WERI-Rb-1 (cell line): Measurements from ENCODE around the gene NRG3.

Experiments used
- DNase-seq: peaks from one replicate; pipeline ENCODE4 v3.0.0-alpha.2; 2020
- H3K27ac ChIP-seq: fragments of 250-450 bp; sonication (Bioruptor Pico); 2 replicates; pipeline ENCODE4 v1.5.1; 2020; ENCODE audit warnings: mild to moderate bottlenecking, moderate library complexity
- H3K27me3 ChIP-seq: fragments of 250-450 bp; sonication (Bioruptor Pico); 2 replicates; pipeline ENCODE4 v1.5.1; 2021; ENCODE audit warnings: mild to moderate bottlenecking, low read depth, moderate library complexity; ENCODE audit not compliant: insufficient read depth, severe bottlenecking
- H3K36me3 ChIP-seq: fragments of 250-450 bp; sonication (Bioruptor Pico); 2 replicates; pipeline ENCODE4 v1.5.1; 2020; ENCODE audit warnings: mild to moderate bottlenecking, moderate library complexity
- H3K4me3 ChIP-seq: 2 replicates; pipeline ENCODE4 v1.5.1; 2011; ENCODE audit warnings: low read depth, mild to moderate bottlenecking, control low read depth, low read length
- H3K9me3 ChIP-seq: fragments of 250-450 bp; sonication (Bioruptor Pico); 2 replicates; pipeline ENCODE4 v1.5.1; 2021; ENCODE audit warnings: mild to moderate bottlenecking, moderate library complexity; ENCODE audit not compliant: severe bottlenecking
- CTCF ChIP-seq: IDR thresholded peaks from 2 replicates; pipeline ENCODE4 v1.5.1; 2011; ENCODE audit warnings: low read depth, mild to moderate bottlenecking, control low read depth, inconsistent platforms, low read length

The NRG3 gene

GRCh38 chr10:81917666-81918065 is 42.7 kb downstream of the NRG3 start:
- no peak for DNase-seq
- Histone ChIP-seq H3K27me3 (no peaks in the 10 kb centered on the region), H3K4me3 (no peak overlapping the region), H3K27ac (no peak overlapping the region), H3K36me3 (no peaks in the 10 kb centered on the region), H3K9me3 (no peaks in the 10 kb centered on the region)
- TF ChIP-seq CTCF, result no peak

DNA sequence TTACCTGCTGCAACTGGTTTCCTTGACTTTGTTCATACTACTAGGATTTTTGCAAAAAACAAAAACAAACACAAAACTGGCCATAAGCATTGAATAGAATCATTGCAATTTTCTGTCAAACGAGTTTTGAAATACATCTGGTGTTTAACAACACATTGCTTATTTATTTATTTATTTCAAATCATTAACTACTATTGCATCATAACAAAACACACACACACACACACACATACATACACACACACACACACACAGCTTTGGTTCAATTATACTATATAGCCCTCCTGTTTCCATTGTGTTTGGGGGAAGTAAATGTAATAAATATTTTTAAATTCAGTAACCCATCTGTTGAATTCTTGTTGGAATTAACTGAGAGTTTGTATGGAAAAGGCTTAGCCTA is 43.8 kb downstream of the NRG3 start:
- no peaks in the 10 kb centered on the region for H3K36me3 ChIP-seq
- no peak for TF ChIP-seq CTCF
- DNase-seq, result no peak

GRCh38 chr10:81920213-81920829 is 45.3 kb downstream of the NRG3 start:
- Histone ChIP-seq H3K27me3 (no peaks in the 10 kb centered on the region), H3K27ac (no peak overlapping the region), H3K9me3 (no peaks in the 10 kb centered on the region), H3K36me3 (no peaks in the 10 kb centered on the region), H3K4me3 (no peak overlapping the region)
- peak; percentile 64 for TF ChIP-seq CTCF
- peak; percentile 18 for DNase-seq

More for the DNA sequence above, 43.8 kb downstream of the NRG3 start:
- Histone ChIP-seq H3K9me3 (no peaks in the 10 kb centered on the region), H3K27ac (no peak overlapping the region), H3K4me3 (no peak overlapping the region), H3K27me3 (no peaks in the 10 kb centered on the region)

DNA sequence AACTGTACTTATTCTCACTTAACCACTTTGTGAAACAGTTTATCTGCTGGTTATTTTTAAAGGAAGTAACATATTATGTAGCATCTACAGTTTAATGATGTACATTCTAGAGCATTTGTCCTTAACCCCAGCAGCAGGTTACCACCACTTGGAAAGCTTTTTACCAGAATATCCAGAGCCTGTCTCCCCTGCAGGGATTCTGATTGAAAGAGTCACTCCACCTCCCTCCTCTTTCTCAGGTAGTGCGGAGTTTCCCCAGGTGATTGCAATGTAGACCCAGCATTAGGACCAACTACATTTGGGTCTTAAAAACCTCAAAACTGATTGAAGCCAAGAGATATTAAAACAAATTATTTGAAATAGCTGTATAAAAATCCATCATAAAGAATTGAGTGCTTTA is 53.1 kb downstream of the NRG3 start:
- no peak for TF ChIP-seq CTCF
- DNase-seq, result no peak
- Histone ChIP-seq H3K4me3 (no peak overlapping the region), H3K27ac (no peak overlapping the region), H3K9me3 (no peaks in the 10 kb centered on the region), H3K27me3 (no peaks in the 10 kb centered on the region), H3K36me3 (no peaks in the 10 kb centered on the region)

DNA sequence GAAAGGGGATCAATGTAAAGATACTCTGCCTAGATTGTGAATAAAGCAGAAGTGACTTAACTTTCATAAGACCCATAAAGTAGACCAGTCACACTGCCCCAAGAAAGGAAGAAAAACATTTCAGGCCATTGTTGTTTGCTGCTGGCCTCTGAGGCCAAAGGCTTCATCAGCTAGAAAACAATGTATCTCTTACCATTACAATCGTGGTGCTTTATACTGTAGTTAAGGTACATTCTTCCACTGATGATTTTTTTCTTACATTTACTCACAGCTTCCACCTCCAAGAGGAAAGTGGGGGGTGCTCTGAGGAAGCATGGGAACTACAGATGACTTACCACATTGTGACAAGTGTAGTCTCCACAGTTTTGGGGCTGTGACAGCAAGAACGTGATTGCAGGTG is 68.6 kb downstream of the NRG3 start:
- TF ChIP-seq CTCF, result no peak
- no peaks in the 10 kb centered on the region for H3K27me3 ChIP-seq
- H3K27ac ChIP-seq, result no peak overlapping the region

GRCh38 chr10:81944609-81945008 is 69.6 kb downstream of the NRG3 start:
- no peak overlapping the region for H3K27ac ChIP-seq
- H3K4me3 ChIP-seq, result no peak overlapping the region
- DNase-seq, result no peak
- no peaks in the 10 kb centered on the region for H3K36me3 ChIP-seq
- no peak for TF ChIP-seq CTCF
- no peaks in the 10 kb centered on the region for H3K27me3 ChIP-seq
- no peaks in the 10 kb centered on the region for H3K9me3 ChIP-seq

More for the DNA sequence above, 68.6 kb downstream of the NRG3 start:
- no peak overlapping the region for H3K4me3 ChIP-seq
- DNase-seq, result no peak
- no peaks in the 10 kb centered on the region for H3K9me3 ChIP-seq
- no peaks in the 10 kb centered on the region for H3K36me3 ChIP-seq
